ENCODE measurements around the gene NCR3LG1.

DNA sequence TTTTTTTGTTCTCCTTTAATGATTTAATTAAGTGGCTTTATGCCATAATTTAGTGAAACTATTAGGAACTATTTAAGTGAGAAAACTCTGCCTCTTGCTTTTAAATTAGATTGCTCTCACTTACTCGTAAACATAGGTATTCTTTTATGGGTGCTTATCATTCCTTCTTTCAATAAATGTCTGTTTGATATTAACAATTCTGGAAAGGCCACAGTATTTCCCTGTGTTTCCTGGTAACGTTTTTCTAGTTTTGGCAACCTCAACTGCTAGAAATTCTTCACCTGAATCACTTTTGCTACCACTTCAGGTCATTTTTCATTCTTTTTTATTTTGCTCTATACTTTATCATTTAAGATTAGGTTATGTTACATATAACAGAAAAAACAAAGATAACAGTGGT is 19.9 kb upstream of the NCR3LG1 start:
- TF ChIP-seq, protein P1, sequence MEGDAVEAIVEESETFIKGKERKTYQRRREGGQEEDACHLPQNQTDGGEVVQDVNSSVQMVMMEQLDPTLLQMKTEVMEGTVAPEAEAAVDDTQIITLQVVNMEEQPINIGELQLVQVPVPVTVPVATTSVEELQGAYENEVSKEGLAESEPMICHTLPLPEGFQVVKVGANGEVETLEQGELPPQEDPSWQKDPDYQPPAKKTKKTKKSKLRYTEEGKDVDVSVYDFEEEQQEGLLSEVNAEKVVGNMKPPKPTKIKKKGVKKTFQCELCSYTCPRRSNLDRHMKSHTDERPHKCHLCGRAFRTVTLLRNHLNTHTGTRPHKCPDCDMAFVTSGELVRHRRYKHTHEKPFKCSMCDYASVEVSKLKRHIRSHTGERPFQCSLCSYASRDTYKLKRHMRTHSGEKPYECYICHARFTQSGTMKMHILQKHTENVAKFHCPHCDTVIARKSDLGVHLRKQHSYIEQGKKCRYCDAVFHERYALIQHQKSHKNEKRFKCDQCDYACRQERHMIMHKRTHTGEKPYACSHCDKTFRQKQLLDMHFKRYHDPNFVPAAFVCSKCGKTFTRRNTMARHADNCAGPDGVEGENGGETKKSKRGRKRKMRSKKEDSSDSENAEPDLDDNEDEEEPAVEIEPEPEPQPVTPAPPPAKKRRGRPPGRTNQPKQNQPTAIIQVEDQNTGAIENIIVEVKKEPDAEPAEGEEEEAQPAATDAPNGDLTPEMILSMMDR (IDR thresholded peaks at IDR 0.05; ENCODE audit: extremely low read depth in 1 of 2, insufficient read depth in 1 of 2, low read depth in 1 of 2, low read length in 2 of 2): no peak
- TF ChIP-seq EZH2 (IDR thresholded peaks at IDR 0.05; ENCODE audit: borderline replicate concordance, low read depth, low read length, severe bottlenecking) (no peak), POLR2AphosphoS5 (IDR thresholded peaks at IDR 0.05; ENCODE audit: insufficient read depth, low read depth, low read length) (no peak), POLR2A (IDR thresholded peaks at IDR 0.05; ENCODE audit: low read depth, low read length) (no peak), JUN (IDR thresholded peaks at IDR 0.05; ENCODE audit: borderline replicate concordance, insufficient read depth, insufficient read length, low read depth) (no peak), FOS (IDR thresholded peaks at IDR 0.05; ENCODE audit: borderline replicate concordance, insufficient read depth, low read length) (no peak), MYC (IDR thresholded peaks at IDR 0.05; ENCODE audit: low read depth, low read length) (no peak), GATA2 (IDR thresholded peaks at IDR 0.05; ENCODE audit: insufficient read depth, insufficient read length, low read depth, low read length) (no peak)
- TF ChIP-seq, protein P2, sequence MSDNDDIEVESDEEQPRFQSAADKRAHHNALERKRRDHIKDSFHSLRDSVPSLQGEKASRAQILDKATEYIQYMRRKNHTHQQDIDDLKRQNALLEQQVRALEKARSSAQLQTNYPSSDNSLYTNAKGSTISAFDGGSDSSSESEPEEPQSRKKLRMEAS (IDR thresholded peaks at IDR 0.05; ENCODE audit: insufficient read depth, insufficient read length): no peak

Measured in endothelial cell of umbilical vein (primary cell).